Upper lobe of left lung (tissue), 4 donors: ENCODE results near the gene LPXN.

ENCODE experiments used
- CTCF ChIP-seq, 6 experiments: fragments of 450-650 bp in 4 of 6; fragments of 200-600 bp in 2 of 6; sonication (generic) in 2 of 6; IDR thresholded peaks; one replicate each; pipeline ENCODE4 v1.5.1; 2016 to 2019; ENCODE audit warnings: antibody characterized with exemption in 6 of 6
- EP300 ChIP-seq, 4 donors: sonication (generic); formaldehyde crosslinking; IDR thresholded peaks; one replicate each; pipeline ENCODE4 v1.5.1; 2017; ENCODE audit warnings: antibody characterized with exemption in 4 of 4, control low read depth in 2 of 4
- POLR2A ChIP-seq, 4 donors: fragments of 450-650 bp; IDR thresholded peaks; one replicate each; pipeline ENCODE4 v1.5.1; 2016 to 2017; ENCODE audit warnings: antibody characterized with exemption in 4 of 4, mild to moderate bottlenecking in 2 of 4
- POLR2AphosphoS5 ChIP-seq, 2 donors: sonication (generic); formaldehyde crosslinking; IDR thresholded peaks; one replicate each; pipeline ENCODE4 v1.5.1; 2017; ENCODE audit warnings: antibody characterized with exemption in 2 of 2

GRCh38 chr11:58609723-58610122 lies 34.1 kb upstream of the LPXN start:
- TF ChIP-seq POLR2AphosphoS5 (IDR thresholded peaks at IDR 0.05) = no peak
- TF ChIP-seq CTCF (IDR thresholded peaks at IDR 0.05) = no peak
- TF ChIP-seq POLR2A (IDR thresholded peaks at IDR 0.05) = no peak
- no peak for TF ChIP-seq EP300 (IDR thresholded peaks at IDR 0.05)
